Measurements from ENCODE around the gene TRIM3.

The TRIM3 gene

DNA sequence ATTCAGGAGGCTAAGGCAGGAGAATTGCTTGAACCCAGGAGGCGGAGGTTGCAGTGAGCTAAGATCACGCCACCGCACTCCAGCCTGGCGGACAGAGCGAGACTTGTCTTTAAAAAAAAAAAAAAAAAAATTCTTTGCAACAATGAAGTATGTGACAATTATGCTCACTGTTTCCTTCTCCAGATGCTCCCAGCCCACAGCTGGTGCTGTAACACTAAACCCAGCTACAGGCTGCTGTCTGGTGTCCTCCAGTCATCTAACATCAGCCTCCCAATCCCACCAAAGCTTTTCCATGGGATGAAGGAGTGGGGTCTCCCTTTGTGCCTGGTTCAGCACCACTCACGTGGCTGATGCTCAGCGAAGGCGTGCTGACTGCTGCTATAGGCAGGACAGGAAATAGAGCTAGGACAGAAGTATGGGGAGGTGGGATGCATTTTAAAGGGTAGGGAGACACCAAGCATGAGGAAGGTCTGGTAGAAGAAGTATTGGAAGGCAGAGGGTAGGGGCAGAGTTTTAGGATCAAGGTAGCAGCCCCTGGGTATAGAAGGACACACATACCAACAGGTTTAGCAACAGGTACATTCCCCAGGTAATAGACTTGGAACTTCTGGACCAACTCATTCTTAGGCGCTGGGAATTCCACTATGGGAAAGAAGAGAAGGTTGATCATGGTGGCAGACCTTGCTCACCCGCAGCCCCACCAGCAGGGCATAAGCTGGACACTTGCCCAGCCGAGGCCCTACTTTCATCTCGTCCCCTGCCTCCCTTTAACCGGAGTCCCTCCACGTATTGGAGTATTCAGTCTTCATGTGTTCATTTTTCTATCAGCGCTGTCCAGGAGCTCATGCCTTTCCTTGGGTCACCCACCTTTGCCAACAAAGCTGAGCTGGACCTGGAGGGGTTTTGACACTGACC is 73.1 kb downstream of the TRIM3 start:
- no peak for DNase-seq

All from NCI-H2029 (cell line).